Body of pancreas (tissue), 4 donors: ENCODE results near the gene TMEM218. TPM values are rescaled to one million over a fixed set of nuclear protein-coding genes. Genes with fewer than 3 reads are reported as not detected.

ENCODE experiments used
- ATAC-seq: fragments of 150-250 bp; one replicate; pipeline ENCODE4 v1.9.1; 2016
- DNase-seq, 4 donors: peaks; one replicate each; pipeline ENCODE4 v3.0.0-alpha.2; 2019
- H3K27ac ChIP-seq, 4 donors: fragments of 200-600 bp; sonication (generic); 1 replicate in 3 of 4; 2 replicates in 1 of 4; pipeline versions ENCODE4 v1.5.1 to v1.6.1; 2016 to 2019; ENCODE audit warnings: mild to moderate bottlenecking in 1 of 4, mixed read lengths in 1 of 4, moderate library complexity in 1 of 4
- H3K27me3 ChIP-seq, 2 donors: fragments of 200-600 bp; sonication (generic); one replicate each; pipeline ENCODE4 v1.6.0; 2016; ENCODE audit warnings: mild to moderate bottlenecking in 1 of 2
- H3K36me3 ChIP-seq, 2 donors: fragments of 200-600 bp; sonication (generic); replicated peaks in 1 of 2; 2 replicates each; pipeline ENCODE4 v1.5.1; 2016; ENCODE audit warnings: low read depth in 2 of 2; ENCODE audit not compliant: insufficient read depth in 1 of 2
- H3K4me1 ChIP-seq: fragments of 200-600 bp; sonication (generic); one replicate; pipeline ENCODE4 v1.6.0; 2016
- H3K4me3 ChIP-seq, 2 donors: fragments of 200-600 bp; sonication (generic); 1 replicate in 1 of 2; 2 replicates in 1 of 2; pipeline ENCODE4 v1.5.1; 2016 to 2019
- H3K9me3 ChIP-seq, 3 donors: fragments of 200-600 bp; sonication (generic); 1 replicate in 2 of 3; 2 replicates in 1 of 3; pipeline ENCODE4 v1.5.1; 2016
- CTCF ChIP-seq, 7 experiments: fragments of 450-650 bp in 4 of 7; fragments of 200-600 bp in 3 of 7; sonication (generic) in 3 of 7; IDR thresholded peaks; one replicate each; pipeline ENCODE4 v1.5.1; 2016 to 2019; ENCODE audit warnings: antibody characterized with exemption in 7 of 7
- POLR2A ChIP-seq, 3 donors: fragments of 450-650 bp; IDR thresholded peaks; one replicate each; pipeline ENCODE4 v1.6.1; 2016; ENCODE audit warnings: antibody characterized with exemption in 3 of 3, mild to moderate bottlenecking in 2 of 3
- WGBS, 2 donors: methylation state at CpG; one replicate each; pipeline ENCODE4 v1.1.5; 2017; 5-methylcytosine and 5-hydroxymethylcytosine counted together
- intact Hi-C: fragments of 100-400 bp; cut with DNase I; formaldehyde crosslinking; loops from one replicate; pipeline ENCODE4 v1.15.1; 2023
- total RNA-seq, 2 donors: library from RNA; depleted of rRNA; stranded (reverse); fragments of >200 nt; gene quantifications; one replicate each; pipeline ENCODE4 v1.1.0, GENCODE V29; 2016

TMEM218 gene
- total RNA-seq, 2 donors from 2014 or later = 8.8 to 10.2 TPM

GRCh38 chr11:125140233-125140632 is 28.8 kb upstream of the TMEM218 start:
- Histone ChIP-seq H3K27me3 (no peaks in the 10 kb centered on the region), H3K4me3 (no peak overlapping the region), H3K9me3 (no peaks in the 10 kb centered on the region), H3K27ac (no peak overlapping the region), H3K4me1 (no peaks in the 10 kb centered on the region), H3K36me3 (no peaks in the 10 kb centered on the region)
- DNase-seq (no peak), ATAC-seq (no peak)
- WGBS, 2 donors = 22 to 43% methylated on average over 7 to 8 of the region's 8 CpGs
- intact Hi-C loops = loop anchor here (5.0 kb wide), 1 partner anchor 178 kb away; no protein-coding TSS in a partner anchor
- TF ChIP-seq POLR2A (IDR thresholded peaks at IDR 0.05) (no peak), CTCF (IDR thresholded peaks at IDR 0.05) (no peak)

DNA sequence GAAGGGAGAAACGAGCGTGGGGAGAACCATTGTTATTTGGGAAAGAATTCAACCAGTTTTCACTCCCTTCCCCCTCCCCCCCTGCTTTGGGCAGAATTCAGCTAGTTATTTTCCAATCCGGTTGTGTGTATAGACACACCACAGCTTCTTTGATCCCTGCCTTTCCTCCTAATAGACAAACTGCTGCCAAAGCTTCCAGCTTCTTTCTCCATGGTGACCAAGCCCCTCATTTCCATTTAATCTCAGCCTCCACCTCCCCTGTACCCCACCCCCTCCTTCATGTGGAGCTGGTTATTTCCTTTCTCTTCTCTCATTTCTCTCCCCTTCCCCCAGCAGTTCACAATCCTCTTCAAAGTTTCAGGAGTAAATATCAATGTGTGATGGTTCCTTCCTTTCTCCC is 28.4 kb upstream of the TMEM218 start:
- intact Hi-C loops = loop anchor here (5.0 kb wide), 1 partner anchor 177 kb away; no protein-coding TSS in a partner anchor
- 61 to 66% methylated on average over 3 of the region's 3 CpGs for WGBS, 2 donors

DNA sequence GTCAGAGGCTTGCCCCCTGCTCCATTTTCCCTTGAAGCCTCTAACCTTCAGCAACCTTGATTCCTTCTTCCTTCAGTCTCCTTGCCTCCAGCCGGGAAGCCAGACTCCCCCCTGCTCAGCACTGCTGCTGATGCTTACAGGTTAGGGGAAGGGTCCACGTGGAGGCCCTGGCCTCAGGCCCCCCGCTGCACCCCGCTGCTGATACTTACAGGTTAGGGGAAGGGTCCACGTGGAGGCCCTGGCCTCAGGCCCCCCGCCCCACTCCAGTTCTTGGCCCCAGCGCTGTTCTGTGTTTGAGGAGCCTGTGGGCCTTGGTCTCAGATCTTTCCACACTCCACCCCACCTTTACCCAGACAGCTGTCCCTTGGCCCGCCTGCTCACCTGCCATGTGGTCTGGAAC is 27.5 kb upstream of the TMEM218 start:
- H3K27ac ChIP-seq = no peak overlapping the region
- ATAC-seq = no peak
- 67 to 72% methylated on average over 7 to 8 of the region's 8 CpGs for WGBS, 2 donors
- H3K36me3 ChIP-seq = no peaks in the 10 kb centered on the region
- no peak for DNase-seq
- H3K4me3 ChIP-seq = no peak overlapping the region
- H3K4me1 ChIP-seq = no peaks in the 10 kb centered on the region
- no peak for TF ChIP-seq CTCF (IDR thresholded peaks at IDR 0.05)
- TF ChIP-seq POLR2A (IDR thresholded peaks at IDR 0.05) = no peak
- intact Hi-C loops = no loop called here
- H3K9me3 ChIP-seq = no peaks in the 10 kb centered on the region
- H3K27me3 ChIP-seq = no peaks in the 10 kb centered on the region

More for the DNA sequence above, 28.4 kb upstream of the TMEM218 start:
- TF ChIP-seq POLR2A (IDR thresholded peaks at IDR 0.05) = no peak
- no peak for TF ChIP-seq CTCF (IDR thresholded peaks at IDR 0.05)
- Histone ChIP-seq H3K4me1 (no peaks in the 10 kb centered on the region), H3K27me3 (no peaks in the 10 kb centered on the region), H3K4me3 (no peak overlapping the region), H3K9me3 (no peaks in the 10 kb centered on the region), H3K36me3 (no peaks in the 10 kb centered on the region), H3K27ac (no peak overlapping the region)
- no peak for DNase-seq
- ATAC-seq = no peak

- intact Hi-C loops = no loop called here
- no peak for DNase-seq
- Histone ChIP-seq H3K27ac (no peak overlapping the region), H3K4me3 (no peak overlapping the region), H3K9me3 (no peaks in the 10 kb centered on the region), H3K36me3 (no peaks in the 10 kb centered on the region), H3K27me3 (no peaks in the 10 kb centered on the region), H3K4me1 (no peaks in the 10 kb centered on the region)
- no peak for TF ChIP-seq CTCF (IDR thresholded peaks at IDR 0.05)
- no peak for TF ChIP-seq POLR2A (IDR thresholded peaks at IDR 0.05)
- ATAC-seq = no peak
Observed at GRCh38 chr11:125136001-125136400, 24.6 kb upstream of the TMEM218 start.

DNA sequence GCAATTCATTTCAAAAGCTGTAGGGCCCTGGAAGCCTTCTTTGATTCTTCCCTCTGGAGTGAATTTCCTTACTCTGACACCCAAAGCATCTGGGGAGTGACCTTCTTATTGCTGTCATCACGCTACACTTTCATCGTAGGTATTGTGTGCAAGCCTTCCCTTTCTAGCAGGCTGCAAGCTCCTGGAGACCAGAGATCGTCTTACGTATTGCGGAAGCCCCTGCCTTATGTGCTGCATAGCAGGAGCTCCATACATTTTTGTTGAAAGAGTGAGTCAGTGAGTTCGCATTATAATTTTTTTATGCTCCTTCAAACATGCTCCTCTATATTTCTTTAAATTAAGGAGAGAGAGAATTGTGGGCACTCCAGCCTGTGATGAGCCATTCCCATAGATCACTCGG is 21.2 kb upstream of the TMEM218 start:
- intact Hi-C loops = no loop called here
- ATAC-seq (no peak), DNase-seq (no peak)
- TF ChIP-seq CTCF (IDR thresholded peaks at IDR 0.05) = no peak
- TF ChIP-seq POLR2A (IDR thresholded peaks at IDR 0.05) = no peak
- Histone ChIP-seq H3K4me3 (no peak overlapping the region), H3K4me1 (no peaks in the 10 kb centered on the region), H3K27me3 (no peaks in the 10 kb centered on the region), H3K27ac (no peak overlapping the region), H3K36me3 (no peaks in the 10 kb centered on the region), H3K9me3 (no peaks in the 10 kb centered on the region)
- WGBS, 2 donors = 69 to 70% methylated on average over 7 of the region's 7 CpGs
